Measurements from ENCODE around the gene PDE8B.

Gene PDE8B

GRCh38 chr5:77239126-77239741, 28.8 kb downstream of the PDE8B start:
- H3K4me3 ChIP-seq (ENCODE audit: control insufficient read depth, low read depth, low read length): no peak overlapping the region
- peak; percentile 26 for DNase-seq (ENCODE audit: low read depth)
- peak; percentile 35 for TF ChIP-seq CTCF (conservative IDR thresholded peaks at IDR 0.05; ENCODE audit: control insufficient read depth, insufficient read depth, low read depth, low read length)

GRCh38 chr5:77241444-77241843, 31.0 kb downstream of the PDE8B start:
- H3K4me3 ChIP-seq (ENCODE audit: control insufficient read depth, low read depth, low read length): no peak overlapping the region
- TF ChIP-seq CTCF (conservative IDR thresholded peaks at IDR 0.05; ENCODE audit: control insufficient read depth, insufficient read depth, low read depth, low read length): no peak
- no peak for DNase-seq (ENCODE audit: low read depth)

GRCh38 chr5:77249475-77249874, 39.0 kb downstream of the PDE8B start:
- no peak overlapping the region for H3K4me3 ChIP-seq (ENCODE audit: control insufficient read depth, low read depth, low read length)
- DNase-seq (ENCODE audit: low read depth): no peak
- no peak for TF ChIP-seq CTCF (conservative IDR thresholded peaks at IDR 0.05; ENCODE audit: control insufficient read depth, insufficient read depth, low read depth, low read length)

- no peak for TF ChIP-seq CTCF (conservative IDR thresholded peaks at IDR 0.05; ENCODE audit: control insufficient read depth, insufficient read depth, low read depth, low read length)
- DNase-seq (ENCODE audit: low read depth): no peak
- no peak overlapping the region for H3K4me3 ChIP-seq (ENCODE audit: control insufficient read depth, low read depth, low read length)
These were observed 39.5 kb downstream of the PDE8B start for GRCh38 chr5:77250021-77250420.

- DNase-seq (ENCODE audit: low read depth): no peak
- no peak overlapping the region for H3K4me3 ChIP-seq (ENCODE audit: control insufficient read depth, low read depth, low read length)
- TF ChIP-seq CTCF (conservative IDR thresholded peaks at IDR 0.05; ENCODE audit: control insufficient read depth, insufficient read depth, low read depth, low read length): no peak
These were observed 41.4 kb downstream of the PDE8B start for GRCh38 chr5:77251921-77252320.

- no peak overlapping the region for H3K4me3 ChIP-seq (ENCODE audit: control insufficient read depth, low read depth, low read length)
- TF ChIP-seq CTCF (conservative IDR thresholded peaks at IDR 0.05; ENCODE audit: control insufficient read depth, insufficient read depth, low read depth, low read length): no peak
- no peak for DNase-seq (ENCODE audit: low read depth)
These were observed 45.1 kb downstream of the PDE8B start for GRCh38 chr5:77255617-77256016.

- H3K4me3 ChIP-seq (ENCODE audit: control insufficient read depth, low read depth, low read length): no peak overlapping the region
- no peak for DNase-seq (ENCODE audit: low read depth)
- no peak for TF ChIP-seq CTCF (conservative IDR thresholded peaks at IDR 0.05; ENCODE audit: control insufficient read depth, insufficient read depth, low read depth, low read length)
These were observed 45.9 kb downstream of the PDE8B start for GRCh38 chr5:77256406-77256805.
